Stimulated activated CD4-positive, alpha-beta T cell treated with anti-CD3 and anti-CD28 coated beads, TNF-alpha, amount 100 ng/mL, for 48 hours (primary cell): ENCODE results near the gene BCAS3.

ENCODE experiments used
- DNase-seq, 3 donors: peaks; one replicate each; pipeline ENCODE4 v3.0.0-alpha.2; 2020; ENCODE audit warnings: low read depth in 3 of 3

Gene BCAS3

DNA sequence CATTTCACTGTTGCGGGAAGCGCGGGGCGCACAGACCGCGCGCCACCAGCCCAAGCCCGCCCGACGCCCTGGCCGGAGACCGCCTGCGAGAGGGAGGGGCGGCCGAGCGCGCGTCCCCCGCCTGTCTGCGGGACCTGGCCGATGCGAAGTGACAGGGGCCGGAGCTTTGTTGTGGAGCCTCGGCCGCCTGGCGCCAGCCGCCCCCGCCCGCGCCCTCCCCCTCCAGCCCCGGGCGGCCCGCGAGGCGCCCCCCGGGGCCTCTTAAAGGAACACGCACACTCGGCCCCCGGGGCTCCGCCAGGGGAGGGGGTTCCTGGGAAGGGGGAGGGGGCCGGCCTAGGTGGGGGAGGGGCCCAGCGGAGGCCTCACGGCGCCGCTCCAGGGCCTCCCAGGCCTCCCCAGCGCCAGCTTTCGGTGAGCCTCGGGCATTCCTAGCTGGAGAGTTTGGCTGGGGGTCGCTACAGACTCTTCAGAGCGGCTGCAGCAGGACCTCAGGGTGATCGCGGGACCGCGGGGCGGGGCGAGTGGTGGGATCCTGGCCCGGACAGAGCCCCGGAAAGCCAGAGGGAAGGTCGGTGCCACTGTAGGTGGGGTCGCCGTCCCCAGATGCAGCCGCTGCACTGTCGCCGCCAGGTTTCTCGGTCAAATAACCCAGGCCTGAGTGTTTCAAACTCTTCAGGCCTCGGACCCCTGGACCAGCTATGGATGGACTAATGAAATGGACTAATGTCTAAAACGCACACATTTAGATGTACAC, 719.6 kb downstream of the BCAS3 start:
- no peak for DNase-seq

DNA sequence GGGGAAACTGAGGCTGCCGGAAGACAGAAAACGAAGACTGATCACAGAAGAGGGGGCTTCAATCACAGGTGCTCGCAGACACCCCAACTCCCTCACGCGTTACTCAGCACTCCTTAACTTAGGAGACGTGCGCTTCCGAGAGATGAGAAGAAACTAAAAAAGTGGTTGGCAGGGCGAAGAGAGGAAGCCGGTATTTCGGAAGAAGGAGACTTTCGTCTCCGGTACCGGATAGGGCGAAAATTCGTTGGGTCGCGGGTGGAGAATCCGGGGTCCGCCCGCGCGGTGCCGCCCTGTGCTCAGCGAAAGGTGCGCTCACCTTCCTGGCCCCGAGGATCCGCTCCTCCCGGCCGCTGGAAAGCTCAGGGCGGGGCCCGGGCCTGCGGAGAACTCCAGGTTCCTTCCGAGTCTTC, 721.1 kb downstream of the BCAS3 start:
- no peak for DNase-seq

DNA sequence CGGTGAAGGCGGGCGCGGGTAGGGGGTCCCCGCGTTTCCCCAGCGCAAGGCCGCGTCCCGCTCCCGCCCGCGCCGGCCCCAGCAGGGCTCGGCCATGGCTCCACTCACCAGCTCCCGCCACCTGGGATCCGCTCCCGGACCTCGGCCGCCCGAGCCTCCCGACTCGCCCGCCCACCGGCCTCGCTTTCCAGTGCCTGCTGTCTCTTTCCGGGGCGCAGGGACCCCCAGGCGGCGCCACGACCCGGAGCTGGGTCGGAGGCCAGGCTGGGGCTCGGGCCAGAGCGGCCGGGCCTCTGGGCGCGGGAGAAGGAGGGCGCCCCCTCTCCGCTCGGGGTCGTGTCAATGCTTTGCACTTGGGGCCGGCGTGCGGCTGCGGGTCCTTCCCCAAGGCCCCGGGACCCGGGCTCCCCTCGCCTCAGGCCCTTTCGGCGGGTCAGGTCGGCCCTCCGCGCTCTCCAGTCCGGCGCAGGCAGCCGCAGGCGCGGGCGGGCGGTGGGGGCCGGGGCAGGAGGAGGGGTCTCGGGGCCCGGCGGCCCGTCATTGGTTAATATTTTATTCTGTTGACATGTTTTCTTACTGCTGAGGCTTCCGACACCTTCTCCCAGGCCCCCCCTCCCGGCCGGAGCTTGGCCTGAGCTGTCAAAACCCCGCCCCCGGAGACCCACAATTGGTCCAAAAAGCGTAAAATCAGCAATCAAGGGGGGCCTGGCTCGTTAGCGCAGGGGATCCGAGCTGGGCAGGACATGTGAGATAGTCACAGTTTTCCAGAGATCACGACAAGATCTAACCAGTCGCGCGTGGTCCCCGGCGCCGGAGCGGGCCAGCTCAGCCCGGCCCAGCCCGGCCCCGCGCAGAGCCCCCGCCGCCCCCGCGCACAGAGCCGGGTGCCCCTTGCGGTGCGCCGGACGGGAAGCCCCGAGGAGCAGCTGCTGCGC, 721.7 kb downstream of the BCAS3 start, which contains the start of gene TBX2:
Gene TBX2, plus strand, starts transcription at position 713 of the 935 bp plus-strand sequence. CDS start 334 bp downstream, outside the sequence.
- DNase-seq: no peak

DNA sequence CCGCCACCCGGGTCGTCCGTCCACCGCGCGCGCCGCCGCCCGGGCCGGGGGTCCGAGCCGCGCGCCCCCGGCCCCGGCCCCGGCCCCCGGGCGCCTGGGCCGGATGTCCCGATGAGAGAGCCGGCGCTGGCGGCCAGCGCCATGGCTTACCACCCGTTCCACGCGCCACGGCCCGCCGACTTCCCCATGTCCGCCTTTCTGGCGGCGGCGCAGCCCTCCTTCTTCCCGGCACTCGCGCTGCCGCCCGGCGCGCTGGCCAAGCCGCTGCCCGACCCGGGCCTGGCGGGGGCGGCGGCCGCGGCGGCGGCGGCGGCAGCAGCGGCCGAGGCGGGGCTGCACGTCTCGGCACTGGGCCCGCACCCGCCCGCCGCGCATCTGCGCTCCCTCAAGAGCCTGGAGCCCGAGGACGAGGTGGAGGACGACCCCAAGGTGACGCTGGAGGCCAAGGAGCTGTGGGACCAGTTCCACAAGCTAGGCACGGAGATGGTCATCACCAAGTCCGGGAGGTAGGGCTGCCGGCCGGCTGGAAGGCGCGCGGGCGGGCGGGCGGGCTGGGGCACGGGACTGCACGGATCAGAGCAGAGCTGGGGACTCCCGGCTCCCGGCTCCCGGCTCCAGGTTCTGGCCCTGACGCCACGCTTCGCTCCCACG, 722.5 kb downstream of the BCAS3 start:
- no peak for DNase-seq

DNA sequence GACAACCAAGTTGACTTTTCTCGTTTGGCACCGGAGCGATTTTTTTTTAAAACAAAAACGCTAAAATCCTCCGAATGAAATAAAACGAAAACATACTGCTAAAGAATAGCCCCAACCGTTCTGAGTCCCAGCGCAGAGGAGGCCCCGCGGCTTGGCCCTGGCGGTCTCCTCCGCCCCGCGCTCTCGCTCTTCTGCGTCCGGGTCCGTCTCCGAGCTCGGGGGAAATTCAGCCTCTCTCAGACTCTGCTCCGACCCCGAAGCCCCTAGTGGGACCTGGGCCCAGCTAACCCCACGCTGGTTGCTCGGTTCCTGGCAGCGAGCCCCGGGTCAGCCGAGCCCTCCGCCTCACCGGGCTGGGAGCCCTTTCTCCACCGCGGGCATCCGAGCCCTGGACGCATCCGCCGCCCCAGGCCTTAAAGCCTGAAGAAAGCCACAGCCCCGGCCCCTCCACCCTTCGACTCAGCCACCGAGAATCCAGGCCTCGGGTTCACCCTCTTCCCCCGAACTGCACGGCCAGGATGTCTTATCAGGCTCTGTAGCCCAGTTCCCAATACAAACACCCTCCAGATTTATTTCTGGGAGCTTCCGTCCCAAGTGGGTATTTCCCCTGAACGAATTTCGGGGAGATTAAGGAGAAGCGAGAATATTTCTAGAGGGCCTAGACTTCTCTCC, 723.2 kb downstream of the BCAS3 start:
- no peak for DNase-seq

DNA sequence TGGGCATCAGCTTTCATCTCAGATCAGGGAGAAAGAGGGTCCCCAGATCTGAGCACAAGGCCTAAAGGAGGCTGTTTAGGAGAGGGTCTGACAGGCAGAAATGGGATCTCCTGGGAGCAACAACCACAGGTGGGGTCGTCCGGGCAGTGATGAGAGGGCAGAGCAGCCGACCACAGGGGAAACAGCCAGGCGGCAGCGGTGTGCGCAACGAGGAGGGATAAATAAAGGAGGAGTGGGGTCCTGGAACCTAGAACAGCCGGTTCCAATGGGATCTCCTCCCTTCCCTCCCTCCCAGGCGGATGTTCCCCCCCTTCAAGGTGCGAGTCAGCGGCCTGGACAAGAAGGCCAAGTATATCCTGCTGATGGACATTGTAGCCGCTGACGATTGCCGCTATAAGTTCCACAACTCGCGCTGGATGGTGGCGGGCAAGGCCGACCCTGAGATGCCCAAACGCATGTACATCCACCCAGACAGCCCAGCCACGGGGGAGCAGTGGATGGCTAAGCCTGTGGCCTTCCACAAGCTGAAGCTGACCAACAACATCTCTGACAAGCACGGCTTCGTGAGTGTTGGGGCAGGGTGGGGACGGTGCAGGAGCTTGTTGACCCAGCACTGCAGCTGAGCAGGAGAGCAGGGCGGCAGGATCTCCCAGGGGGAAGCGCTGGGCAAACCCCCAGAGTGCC, 723.9 kb downstream of the BCAS3 start:
- DNase-seq: no peak

DNA sequence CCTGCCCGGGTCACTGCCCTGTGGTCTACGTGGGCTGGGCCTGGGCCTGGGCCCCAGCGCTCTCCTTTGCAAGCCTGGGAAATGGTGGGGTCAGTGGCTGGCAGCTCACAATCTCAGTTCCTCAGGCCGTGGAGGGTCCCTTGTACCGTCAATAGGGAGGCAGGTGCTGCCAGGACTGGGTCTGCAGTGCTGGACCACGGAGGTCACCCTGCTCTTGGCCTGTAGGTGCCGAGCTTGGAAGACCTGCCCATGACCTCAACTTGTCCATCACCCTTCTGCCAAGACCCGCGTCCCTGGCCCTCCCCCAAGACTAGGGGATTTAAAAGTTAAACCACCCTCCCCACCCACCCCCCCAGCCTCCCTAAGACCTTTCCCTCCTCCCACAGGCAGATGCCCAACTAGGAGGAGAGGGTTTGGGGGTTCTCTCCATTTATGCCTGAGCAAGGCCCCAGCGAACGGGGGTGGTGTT, 724.5 kb downstream of the BCAS3 start:
- no peak for DNase-seq

DNA sequence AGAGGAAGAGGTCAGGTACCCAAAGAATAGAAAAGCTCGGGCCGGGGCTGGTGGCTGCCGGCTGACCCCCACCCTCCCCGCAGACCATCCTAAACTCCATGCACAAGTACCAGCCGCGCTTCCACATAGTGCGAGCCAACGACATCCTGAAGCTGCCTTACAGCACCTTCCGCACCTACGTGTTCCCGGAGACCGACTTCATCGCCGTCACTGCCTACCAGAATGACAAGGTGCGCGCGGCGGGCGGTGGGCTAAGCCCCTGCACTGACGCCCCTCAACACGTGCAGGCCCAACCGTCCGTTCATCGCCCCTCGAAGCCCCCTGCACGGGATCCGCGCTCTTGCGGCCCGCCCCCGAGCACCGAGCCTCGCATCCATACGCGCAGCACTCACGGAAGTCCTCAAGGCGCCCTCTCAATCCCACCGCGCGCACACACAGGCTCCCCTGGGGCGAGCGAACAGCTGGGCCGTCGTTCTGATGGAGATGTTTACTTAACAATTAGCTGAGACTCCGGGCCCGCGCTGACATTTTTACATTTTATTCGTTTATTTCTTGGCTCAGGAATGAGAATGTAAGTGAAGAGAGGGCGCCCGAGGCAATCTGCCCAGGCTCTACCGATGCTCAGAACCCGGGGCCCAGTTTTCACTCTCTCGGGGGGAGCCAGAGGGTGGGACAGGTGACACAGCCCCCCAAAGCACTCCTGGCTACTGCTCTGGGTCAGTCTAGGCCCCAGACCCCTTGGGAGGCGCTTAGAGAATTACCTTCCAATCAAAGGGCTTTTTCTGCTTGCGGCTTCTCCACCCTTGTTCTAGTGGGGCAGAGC, 725.5 kb downstream of the BCAS3 start:
- DNase-seq: no peak

DNA sequence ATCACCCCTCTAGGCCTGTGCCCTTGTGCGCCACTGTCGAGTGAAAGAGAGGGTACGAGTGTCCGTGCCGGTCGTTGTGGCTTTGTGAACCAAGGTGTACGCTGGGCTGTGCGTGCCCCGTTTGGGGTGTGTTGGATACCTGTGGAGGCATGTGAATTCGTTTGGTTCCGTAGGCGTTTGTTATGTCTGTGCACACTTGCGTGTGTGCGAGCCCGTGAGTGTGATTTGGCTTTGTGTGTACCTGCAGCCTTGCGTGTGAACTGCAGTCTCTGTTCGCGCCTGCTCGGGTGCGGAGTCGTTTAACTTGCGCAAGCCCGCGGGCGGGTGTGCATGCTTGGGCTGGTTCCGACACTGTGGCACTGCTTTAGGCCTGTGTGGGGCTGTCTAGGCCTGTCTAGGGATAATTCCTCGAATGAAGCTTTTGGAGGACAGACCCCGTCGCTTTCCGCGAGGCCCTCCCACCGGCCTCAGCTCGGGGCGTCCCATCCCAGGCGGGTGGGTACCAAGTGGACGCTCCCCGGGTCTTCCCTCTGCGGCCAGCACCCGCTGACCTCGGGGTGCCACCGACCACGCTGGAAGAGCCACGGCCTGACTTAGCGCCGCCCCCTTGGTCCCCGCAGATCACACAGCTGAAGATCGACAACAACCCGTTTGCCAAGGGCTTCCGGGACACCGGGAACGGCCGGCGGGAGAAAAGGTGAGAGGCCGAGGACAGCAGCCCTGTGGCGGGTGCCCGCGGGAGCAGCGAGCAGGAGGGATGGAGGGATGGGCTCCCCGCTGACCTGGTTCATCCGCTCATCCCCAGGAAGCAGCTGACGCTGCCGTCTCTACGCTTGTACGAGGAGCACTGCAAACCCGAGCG, 726.4 kb downstream of the BCAS3 start:
- DNase-seq: no peak

DNA sequence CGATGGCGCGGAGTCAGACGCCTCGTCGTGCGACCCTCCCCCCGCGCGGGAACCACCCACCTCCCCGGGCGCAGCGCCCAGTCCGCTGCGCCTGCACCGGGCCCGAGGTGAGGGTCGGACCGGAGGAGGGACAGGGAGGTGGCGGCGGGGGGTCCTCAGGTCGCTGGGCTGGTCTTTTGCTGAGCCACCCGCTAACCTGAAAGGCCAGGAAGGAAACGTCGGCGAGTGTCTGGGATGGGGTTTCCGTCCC, 726.9 kb downstream of the BCAS3 start:
- no peak for DNase-seq

DNA sequence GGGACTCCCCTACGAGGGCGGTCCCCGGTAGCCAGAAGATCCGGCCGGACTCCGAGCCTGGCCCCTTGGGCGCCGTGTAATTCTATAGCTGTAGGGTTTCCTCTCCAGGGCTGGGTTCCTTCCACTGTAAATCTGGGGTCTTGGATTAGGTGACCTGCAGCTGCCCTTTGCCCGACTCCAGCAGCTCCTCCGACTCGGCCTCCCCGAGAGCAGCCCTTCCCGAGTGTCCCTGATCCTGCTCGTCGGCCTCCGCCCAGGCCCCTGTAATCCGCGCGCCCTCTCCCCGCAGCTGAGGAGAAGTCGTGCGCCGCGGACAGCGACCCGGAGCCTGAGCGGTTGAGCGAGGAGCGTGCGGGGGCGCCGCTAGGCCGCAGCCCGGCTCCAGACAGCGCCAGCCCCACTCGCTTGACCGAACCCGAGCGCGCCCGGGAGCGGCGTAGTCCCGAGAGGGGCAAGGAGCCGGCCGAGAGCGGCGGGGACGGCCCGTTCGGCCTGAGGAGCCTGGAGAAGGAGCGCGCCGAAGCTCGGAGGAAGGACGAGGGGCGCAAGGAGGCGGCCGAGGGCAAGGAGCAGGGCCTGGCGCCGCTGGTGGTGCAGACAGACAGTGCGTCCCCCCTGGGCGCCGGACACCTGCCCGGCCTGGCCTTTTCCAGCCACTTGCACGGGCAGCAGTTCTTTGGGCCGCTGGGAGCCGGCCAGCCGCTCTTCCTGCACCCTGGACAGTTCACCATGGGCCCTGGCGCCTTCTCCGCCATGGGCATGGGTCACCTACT, 727.4 kb downstream of the BCAS3 start:
- no peak for DNase-seq

DNA sequence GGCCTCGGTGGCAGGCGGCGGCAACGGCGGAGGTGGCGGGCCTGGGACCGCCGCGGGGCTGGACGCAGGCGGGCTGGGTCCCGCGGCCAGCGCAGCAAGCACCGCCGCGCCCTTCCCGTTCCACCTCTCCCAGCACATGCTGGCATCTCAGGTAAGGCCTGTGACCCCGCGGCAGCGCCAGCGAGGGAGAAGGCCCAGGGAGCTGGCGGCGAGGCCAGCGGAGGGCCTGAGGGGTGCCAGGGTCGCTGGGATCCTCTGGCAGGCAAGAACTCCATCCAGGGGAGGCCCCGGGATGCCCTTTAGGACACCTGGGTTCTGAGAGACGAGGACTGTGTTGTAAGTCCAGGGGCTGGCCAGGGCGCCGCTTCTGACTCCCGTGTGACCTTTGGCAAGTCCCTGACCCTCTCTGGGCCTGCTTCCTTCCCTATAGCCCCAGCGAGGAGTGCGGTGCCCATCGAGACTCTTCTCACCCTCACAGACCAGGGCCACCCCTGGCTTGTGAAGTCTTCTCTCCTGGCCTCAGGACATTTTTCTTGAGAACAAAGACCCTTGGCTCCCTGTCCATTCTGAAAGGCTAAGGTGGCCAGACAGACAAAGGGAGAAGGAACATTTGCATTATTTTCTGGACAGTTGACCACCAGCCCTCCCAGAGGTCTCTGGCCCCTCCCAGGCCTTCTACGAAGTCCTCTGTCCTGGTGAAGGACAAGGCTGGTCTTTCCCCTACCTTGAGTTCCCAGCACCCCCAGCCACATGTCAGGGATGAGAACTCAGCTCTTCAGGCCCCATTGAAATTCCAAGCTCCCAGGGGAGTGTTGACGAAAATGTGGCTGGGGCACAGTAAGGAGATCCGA, 728.3 kb downstream of the BCAS3 start:
- DNase-seq: no peak

DNA sequence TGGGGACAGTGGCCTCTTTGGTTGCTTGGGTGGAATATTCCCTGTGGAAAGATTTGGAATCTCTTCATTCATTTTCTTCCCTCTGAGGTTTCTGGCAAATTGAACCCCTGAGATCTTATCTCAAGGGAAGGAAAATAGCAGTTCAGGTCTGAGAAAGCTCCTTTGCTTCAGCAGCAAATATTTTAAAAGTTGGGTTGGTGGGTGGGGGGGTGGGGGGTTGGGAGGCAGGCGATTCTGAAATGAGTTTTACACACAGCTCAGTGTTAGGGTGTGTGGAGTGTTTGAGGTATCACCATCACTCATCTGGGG, 728.8 kb downstream of the BCAS3 start:
- no peak for DNase-seq

DNA sequence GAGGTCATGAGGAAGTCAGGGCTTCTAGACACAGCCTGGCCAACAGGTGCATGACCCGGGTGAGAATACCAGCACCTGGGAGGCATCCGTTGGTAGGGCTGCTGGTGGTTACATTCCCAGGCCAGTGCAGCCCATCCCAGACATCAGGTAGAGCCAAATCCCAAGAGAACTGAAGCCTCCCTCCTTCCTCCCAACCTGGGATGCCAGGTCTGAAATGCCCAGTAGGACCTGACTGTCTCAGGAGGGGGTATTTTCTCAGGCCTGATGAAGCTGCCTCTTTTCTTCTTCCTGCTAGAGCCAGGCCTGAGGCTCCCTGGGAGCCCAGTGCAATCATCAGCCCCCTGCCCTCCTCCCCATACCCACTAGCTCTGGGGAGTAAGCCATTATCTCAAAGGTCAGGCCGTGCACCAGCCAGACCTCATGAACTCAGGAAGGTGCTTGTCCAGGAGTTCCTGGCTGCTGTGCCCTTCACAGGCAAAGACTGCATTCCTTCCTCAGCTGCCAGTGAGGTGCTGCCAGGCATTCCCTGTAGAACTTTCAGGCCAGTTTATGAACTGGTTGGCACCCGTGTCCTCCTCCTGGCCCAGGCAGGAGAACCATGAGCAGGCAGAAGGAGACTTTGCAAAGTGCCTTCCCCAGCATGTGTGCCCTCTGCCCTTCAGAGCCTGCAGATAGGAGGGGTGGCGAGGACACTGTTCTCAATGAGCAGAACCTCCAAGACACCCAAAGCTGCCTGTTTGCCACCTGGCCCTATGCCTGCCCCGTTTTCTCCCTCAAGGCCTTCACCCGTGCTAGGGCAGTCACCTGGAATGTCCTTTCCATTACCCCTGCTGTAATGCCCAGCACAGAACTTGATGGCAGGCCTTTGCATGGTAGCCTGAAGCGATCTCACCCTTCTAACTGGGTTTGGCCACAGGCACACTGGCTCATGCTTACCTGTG, 729.6 kb downstream of the BCAS3 start:
- no peak for DNase-seq

DNA sequence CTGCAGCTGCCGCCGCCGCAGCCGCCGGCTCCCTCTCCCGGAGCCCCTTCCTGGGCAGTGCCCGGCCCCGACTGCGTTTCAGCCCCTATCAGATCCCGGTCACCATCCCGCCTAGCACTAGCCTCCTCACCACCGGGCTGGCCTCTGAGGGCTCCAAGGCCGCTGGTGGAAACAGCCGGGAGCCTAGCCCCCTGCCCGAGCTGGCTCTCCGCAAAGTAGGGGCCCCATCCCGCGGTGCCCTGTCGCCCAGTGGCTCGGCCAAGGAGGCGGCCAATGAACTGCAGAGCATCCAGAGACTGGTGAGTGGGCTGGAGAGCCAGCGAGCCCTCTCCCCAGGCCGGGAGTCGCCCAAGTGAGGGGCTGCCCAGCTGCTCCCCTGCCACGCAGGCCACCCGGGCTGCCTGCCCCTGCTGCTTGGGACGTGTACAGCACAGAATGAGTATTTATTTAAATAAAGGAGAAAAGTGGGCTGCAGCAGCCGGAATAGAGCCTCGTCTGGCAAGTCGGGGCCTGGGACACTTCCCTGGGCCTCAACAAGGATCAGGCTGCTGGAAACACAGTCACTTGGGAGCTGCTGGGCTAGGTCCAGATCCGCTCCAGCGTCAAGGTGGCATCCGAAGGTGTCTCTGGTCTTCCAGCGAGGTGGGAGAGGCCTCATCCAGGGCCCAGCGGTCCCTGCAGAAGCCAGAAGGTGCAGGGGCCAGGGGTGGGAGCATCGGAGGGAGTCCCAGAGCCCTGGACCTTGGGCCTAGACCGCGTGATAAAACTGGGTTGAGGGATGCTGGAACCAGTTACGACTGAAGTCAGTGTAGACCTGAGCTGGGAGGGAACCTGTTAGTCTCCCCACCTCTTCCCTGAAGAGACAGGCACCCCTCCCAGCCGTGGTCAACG, 730.7 kb downstream of the BCAS3 start:
- DNase-seq: no peak
